SH-SY5Y (cell line): ENCODE measurements around the gene GOLGB1.

ENCODE experiments used
- GATA2 ChIP-seq: IDR thresholded peaks from 2 replicates; pipeline ENCODE4 v1.6.1; 2011; ENCODE audit warnings: mild to moderate bottlenecking, low read depth, low read length
- GATA3 ChIP-seq: IDR thresholded peaks from 2 replicates; pipeline ENCODE4 v1.6.1; 2011; ENCODE audit warnings: low read depth, mild to moderate bottlenecking, low read length, moderate library complexity

Gene GOLGB1, protein sequence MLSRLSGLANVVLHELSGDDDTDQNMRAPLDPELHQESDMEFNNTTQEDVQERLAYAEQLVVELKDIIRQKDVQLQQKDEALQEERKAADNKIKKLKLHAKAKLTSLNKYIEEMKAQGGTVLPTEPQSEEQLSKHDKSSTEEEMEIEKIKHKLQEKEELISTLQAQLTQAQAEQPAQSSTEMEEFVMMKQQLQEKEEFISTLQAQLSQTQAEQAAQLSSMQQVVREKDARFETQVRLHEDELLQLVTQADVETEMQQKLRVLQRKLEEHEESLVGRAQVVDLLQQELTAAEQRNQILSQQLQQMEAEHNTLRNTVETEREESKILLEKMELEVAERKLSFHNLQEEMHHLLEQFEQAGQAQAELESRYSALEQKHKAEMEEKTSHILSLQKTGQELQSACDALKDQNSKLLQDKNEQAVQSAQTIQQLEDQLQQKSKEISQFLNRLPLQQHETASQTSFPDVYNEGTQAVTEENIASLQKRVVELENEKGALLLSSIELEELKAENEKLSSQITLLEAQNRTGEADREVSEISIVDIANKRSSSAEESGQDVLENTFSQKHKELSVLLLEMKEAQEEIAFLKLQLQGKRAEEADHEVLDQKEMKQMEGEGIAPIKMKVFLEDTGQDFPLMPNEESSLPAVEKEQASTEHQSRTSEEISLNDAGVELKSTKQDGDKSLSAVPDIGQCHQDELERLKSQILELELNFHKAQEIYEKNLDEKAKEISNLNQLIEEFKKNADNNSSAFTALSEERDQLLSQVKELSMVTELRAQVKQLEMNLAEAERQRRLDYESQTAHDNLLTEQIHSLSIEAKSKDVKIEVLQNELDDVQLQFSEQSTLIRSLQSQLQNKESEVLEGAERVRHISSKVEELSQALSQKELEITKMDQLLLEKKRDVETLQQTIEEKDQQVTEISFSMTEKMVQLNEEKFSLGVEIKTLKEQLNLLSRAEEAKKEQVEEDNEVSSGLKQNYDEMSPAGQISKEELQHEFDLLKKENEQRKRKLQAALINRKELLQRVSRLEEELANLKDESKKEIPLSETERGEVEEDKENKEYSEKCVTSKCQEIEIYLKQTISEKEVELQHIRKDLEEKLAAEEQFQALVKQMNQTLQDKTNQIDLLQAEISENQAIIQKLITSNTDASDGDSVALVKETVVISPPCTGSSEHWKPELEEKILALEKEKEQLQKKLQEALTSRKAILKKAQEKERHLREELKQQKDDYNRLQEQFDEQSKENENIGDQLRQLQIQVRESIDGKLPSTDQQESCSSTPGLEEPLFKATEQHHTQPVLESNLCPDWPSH (N-terminal part only)

DNA sequence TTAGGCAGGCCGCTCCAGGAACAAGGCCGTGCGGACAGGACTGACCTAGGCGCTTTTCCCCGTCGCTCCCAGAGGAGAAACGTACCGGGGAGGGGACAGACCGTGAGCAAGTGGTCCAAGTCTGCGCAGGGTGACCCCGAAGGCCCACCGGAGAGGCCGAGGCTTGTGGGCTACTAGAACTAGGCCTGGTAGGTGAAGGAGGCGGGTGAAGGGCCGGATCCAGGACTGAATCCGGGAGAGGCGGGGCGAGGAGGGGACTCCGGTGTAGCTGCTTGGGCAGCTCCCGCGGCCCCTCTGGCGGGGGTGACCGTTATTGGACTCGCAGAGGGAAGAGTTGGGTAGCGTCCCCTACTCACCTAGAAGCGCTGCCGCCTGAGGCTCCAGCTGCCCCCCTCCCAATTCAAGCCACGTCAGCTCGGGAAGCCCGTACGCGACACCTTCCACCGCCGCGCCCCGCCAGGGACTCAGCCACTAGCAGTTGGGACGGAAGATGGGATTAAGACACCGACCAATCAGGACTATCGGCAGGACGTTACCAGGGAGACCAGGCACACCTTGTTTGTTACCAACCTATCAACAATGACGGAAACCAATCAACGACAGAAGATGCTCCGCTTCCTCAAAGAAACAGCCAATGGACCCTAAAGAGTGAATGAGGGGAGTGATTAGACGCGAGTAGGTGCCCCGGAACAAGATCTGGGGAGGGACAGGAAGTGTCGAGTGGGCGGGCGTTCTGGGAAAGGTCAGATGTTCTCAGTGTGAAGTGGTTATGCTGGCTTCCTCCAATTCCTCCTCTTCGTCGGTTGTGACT is at the start of gene GOLGB1:
GOLGB1 (minus strand) TSS at position 466 of the 811 bp plus-strand sequence. CDS start 18,770 bp downstream, outside the sequence.
- TF ChIP-seq GATA3 (no peak), GATA2 (no peak)

DNA sequence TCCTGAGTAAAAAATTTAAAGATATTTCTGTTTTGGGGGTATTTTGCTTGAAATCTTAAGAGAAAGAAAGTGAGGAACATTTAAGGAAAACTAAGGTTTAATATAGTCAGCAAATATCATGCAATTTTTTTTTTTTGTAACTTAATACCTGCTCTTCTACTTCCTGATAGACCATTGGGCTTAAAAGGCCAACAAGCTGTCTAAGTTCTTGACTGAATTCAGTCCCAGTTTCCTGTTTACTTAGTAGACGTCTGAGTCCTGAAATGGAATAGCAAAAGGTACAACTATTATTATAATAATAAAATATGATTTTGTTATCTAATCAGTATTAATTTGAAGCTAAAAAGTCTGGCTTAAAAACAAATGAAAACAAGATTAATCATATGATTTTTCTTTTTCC is 47.4 kb upstream of the GOLGB1 start:
- TF ChIP-seq GATA3 (no peak), GATA2 (no peak)

DNA sequence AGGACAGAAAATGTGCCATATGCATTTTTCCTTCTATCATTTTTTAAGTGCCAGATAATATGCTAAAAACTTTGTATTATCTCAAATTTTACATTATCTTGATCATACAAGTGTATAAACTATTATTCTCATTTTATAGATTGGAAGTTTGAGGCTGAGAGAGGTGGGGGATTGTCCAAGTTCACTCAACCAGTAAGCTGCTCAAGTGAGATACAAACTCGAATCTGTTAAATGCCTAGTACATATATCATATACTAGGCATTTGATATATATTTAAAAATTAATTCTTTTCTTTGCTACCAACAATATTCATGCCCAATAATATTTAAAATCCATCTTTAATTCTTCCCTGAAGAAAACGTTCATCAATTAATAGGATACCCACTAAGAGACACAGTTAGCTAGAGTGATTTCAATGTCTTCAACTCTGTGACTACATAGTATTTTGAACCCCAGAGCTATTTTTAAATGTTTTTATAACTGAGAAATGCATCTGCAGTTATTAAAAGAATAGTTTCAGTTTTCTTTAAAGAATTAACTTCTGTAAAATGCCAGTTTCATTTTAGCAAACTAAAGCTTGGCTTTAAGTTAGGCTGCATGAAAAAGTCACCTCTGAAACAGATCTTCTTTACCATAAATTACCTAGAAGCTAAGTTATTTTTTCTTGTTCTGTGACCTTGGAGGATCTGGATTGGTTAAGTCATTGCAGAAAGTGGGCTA is 44.9 kb upstream of the GOLGB1 start:
- no peak for TF ChIP-seq GATA3
- no peak for TF ChIP-seq GATA2

DNA sequence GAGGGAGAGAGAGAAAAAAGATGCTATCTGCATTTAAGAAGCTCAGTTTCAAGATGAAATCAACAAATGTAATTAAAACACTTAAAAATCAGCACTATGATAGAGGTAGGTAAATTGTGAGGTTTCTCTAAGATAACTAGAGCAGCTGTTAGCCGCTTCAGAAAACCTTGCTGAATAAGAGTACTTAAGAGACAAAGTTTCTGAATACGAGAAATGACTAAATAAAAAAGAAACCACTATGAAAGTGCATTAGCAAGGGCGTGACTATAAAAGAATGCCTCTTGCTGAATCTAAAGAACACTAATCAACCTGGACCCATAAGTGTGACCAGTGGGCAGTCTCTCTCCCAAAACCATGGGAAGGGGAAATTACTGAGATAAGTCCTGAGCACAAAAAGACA is 43.5 kb upstream of the GOLGB1 start:
- TF ChIP-seq GATA2: no peak
- no peak for TF ChIP-seq GATA3

DNA sequence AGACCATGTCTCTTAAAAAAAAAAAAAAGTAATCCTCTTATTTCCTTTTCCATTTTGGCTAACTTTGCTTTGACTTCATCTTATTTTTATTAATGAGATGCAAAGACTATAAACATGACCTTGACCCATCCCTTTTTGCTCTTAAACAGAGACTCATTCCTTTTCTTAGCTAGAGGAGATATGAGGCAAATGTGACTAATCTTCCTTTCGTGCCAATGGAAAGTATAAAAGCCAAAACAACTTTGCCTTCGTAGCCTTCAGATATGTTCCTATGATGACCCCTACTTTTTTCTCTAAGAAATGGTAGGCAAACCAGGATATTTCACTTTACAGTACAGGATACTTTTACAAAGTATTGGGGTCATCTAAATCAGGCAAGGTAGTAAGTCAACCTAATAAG is 36.9 kb upstream of the GOLGB1 start:
- TF ChIP-seq GATA2: no peak
- TF ChIP-seq GATA3: no peak

DNA sequence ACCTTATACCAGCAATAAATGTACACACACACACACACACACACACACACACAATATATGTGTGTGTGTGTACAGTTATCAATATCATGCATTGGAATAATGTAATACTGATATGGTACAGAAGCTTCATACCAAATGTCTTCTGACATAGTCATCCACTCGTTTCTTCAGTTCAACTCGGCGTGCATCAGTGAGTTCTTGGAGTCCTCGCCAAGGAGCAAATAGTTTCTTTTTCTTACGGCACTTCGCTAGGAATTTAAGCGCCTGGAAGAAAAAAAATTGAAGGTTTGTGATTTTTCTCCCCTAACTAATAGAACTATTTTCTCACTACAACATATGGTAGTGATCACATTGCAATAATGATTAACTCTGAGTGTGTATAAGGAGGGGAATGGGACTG is 32.1 kb upstream of the GOLGB1 start:
- TF ChIP-seq GATA3 (no peak), GATA2 (no peak)

DNA sequence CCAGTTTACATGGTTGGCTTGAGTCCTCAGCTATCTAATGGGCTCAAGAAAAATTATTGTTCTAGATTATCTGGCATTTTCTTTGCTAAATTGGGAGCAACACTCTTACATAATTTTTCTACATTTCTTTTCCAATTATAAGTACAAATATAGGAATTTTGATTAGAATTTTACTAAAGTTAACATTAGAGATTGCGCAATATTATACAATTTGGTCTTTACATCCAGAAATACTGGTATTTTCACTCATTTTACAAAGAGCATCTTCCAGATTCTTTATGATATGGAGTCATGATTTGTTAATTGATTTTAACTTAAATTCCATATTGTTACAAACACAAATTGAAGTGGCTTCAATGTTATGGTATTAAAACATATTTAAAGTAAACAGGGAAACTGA is 19.7 kb upstream of the GOLGB1 start:
- TF ChIP-seq GATA2 (no peak), GATA3 (no peak)

DNA sequence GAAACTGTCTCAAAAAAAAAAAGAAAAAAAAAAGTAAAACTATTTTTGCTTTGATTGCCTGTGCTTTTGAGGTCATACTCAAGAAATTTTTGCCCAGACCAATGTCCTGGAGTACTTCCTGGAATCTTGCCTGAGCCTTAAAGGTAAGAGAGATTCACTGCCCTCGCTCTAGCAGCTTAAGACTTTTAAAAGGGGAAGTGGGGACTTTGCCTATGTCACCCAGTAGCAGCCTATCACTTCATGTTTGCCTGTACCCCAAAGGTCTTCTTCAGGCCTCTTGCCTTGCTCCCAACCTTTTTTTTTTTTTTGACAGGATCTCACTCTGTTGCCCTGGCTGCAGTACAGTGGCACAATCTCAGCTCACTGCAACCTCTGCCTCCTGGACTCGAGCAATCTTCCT is 18.9 kb upstream of the GOLGB1 start:
- TF ChIP-seq GATA2 (no peak), GATA3 (no peak)

DNA sequence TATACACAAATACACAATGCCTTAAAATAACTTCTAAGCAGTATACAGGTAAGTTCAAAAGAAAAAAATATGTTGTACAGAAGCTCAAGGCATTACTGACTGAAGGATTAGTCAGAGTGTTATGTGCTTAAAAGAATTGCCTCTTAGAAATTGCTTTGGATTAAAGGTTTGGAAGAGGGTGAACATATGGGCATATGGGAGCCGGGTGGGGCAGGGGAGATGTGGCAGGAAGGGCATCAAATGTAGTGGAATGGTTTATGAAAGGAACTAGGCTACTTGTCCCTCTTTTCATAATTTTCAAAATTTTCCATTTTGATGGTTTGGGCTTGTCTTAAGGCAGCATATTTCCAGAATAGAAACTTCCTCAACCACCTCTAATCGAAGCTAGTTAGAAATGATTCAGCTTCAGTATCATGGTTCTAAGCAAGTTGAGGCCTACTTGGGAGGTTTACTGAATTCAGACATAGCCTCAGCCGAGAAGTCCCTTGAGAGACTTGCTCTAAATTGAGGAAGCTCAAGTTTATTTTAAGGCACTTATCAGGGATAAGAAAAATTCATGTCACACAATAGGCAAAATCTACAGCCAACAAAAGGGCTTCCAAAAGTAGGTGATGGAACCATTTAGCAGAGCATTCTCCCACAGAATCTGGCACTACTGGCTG is 10.1 kb upstream of the GOLGB1 start:
- no peak for TF ChIP-seq GATA3
- TF ChIP-seq GATA2: no peak

DNA sequence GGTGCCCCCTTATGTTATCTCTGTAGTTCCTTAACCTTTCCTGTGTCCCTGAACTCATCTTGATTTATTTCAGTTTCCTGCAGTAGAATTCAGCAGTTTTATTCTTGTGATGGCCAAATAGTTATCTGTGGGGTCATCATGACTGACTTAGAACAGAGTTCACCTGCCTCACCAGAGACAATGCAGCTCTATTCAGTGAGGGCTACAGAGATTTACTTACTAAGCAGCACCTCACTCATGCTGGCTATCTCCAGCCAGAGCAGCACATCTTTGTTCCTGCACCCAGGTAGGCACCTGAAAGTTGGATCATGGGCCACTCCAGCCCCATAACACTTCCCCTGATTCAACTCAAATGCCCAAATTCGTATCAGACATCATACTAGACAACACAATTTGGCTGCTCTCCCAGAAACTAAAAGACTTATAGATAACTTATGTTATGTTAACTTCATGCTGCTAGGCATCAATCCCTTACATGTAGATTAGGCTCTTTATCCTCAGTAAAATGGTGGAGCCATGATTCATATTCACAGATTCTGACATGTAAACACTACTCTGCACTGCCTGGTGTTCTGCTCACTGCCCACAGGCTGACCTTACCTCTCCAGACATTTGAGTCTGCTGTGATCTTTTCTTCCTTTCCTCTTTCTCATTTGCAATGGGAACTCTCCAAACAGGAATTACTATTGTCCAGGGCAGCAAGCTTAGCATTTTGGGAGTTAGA is 9.3 kb upstream of the GOLGB1 start:
- no peak for TF ChIP-seq GATA3
- TF ChIP-seq GATA2: no peak

DNA sequence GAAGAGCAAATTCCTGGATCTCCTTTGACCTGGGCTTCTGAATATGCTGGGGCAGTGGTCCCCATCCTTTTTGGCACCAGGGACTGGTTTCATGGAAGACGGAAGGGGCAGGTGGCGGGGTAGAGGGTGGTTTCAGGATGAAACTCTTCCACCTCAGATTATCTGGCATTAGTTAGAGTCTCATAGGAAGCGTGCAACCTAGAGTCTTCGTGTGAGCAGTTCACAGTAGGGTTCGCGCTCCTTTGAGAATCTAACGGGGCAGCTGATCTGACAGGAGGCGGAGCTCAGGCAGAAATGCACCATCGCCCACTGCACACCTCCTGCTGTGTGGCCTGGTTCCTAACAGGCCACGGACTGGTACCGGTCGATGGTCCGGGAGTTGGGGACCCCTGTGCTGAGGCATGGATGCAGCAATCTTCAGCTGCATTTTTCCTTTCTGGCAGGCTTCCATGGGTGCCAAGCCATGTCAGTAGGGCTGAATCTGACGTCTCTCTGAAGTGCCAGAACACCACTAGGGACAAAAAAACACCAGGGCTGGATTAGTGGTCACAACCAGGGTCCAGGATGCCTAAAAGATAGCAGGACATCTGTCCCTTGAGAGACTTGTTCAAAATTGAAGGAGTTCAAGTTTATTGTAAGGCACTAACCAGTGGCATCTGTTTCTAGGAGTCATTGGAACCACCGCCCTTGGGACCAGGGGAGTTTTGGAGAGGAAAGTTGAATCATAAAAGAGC is 8.4 kb upstream of the GOLGB1 start:
- TF ChIP-seq GATA3 (no peak), GATA2 (no peak)
